Esophagus squamous epithelium (tissue), 5 donors: ENCODE data around the gene ATPAF1. TPM values are rescaled to one million over a fixed set of nuclear protein-coding genes. Genes with fewer than 3 reads are reported as not detected.

ENCODE experiments used
- DNase-seq: peaks from one replicate; lab custom pipeline; 2025; lab: John Stamatoyannopoulos, UW
- H3K27ac ChIP-seq, 4 donors: fragments of 200-600 bp; sonication (generic); one replicate each; pipeline ENCODE4 v1.5.1; 2016 to 2019; ENCODE audit warnings: mild to moderate bottlenecking in 1 of 4
- H3K27me3 ChIP-seq, 4 donors: fragments of 200-600 bp; sonication (generic); 1 replicate in 3 of 4; 2 replicates in 1 of 4; pipeline versions ENCODE4 v1.5.1 to v1.6.0; 2017 to 2021; ENCODE audit warnings: antibody characterized with exemption in 1 of 4
- H3K36me3 ChIP-seq, 3 donors: fragments of 200-600 bp; sonication (generic); one replicate each; pipeline ENCODE4 v1.5.1; 2016 to 2019
- H3K4me1 ChIP-seq, 3 donors: fragments of 200-600 bp; sonication (generic); one replicate each; pipeline ENCODE4 v1.5.1; 2017 to 2019
- H3K4me3 ChIP-seq, 4 donors: fragments of 200-600 bp; sonication (generic); 1 replicate in 3 of 4; 2 replicates in 1 of 4; pipeline ENCODE4 v1.5.1; 2016 to 2019; ENCODE audit warnings: mild to moderate bottlenecking in 2 of 4, moderate library complexity in 1 of 4
- H3K9me3 ChIP-seq, 3 donors: fragments of 200-600 bp; sonication (generic); one replicate each; pipeline ENCODE4 v1.5.1; 2016 to 2019
- POLR2A ChIP-seq, 4 donors: fragments of 450-650 bp; IDR thresholded peaks; one replicate each; pipeline ENCODE4 v1.6.1; 2017; ENCODE audit warnings: antibody characterized with exemption in 4 of 4, mild to moderate bottlenecking in 4 of 4, moderate library complexity in 3 of 4
- whole genome bisulfite sequencing, 2 donors: methylation state at CpG; one replicate each; pipeline ENCODE4 v1.1.5; 2018; 5-methylcytosine and 5-hydroxymethylcytosine counted together
- intact Hi-C: fragments of 100-400 bp; cut with DNase I; formaldehyde crosslinking; loops from one replicate; pipeline ENCODE4 v1.15.0; 2022
- total RNA-seq, 4 donors: library from RNA; depleted of rRNA; stranded (reverse); fragments of >200 nt; gene quantifications; one replicate each; pipeline ENCODE4 v1.1.0, GENCODE V29; 2016
- TF ChIP-seq, protein P1 (sequence below), 6 experiments: fragments of 450-650 bp in 4 of 6; fragments of 200-600 bp in 2 of 6; sonication (generic) in 2 of 6; IDR thresholded peaks; one replicate each; pipeline ENCODE4 v1.5.1; 2016 to 2019; ENCODE audit warnings: antibody characterized with exemption in 6 of 6, mild to moderate bottlenecking in 4 of 6, moderate library complexity in 4 of 6
- donor health status: DM: yes; HTN: yes; CAD: no.

Gene ATPAF1
- total RNA-seq, 4 donors from 2014 or later: 25.7 to 39.1 (median 32.8) TPM

DNA sequence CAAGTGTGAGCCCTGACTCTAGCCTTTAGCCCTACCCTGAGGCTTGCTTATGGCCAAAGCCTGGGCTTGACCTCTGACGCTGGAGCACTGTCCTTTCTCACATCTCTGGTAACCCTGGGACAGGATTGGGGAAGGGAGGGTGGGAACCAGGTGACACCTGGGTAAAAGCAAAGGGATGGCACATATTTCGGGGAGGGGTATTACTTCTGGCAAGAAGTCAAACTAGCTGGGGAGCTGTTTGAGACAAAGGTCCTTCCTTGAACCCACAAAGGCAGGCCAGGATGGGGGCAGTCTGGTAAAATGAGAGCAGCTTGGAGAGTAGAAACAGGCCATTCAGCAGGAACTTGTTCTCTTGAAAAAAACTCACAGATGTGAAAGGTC lies 53.6 kb downstream of the ATPAF1 start:
- Histone ChIP-seq H3K27me3 (no peaks in the 10 kb centered on the region), H3K27ac (peak overlapping the region; percentile 83 to 98 (median 92)), H3K4me3 (peak overlapping the region in 2 of 4 donors; percentile 88 to 90), H3K36me3 (peaks cover 0 to 29% (median under 1%) of the 10 kb centered on the region in 3 donors), H3K4me1 (peaks cover 55 to 74% (median 64%) of the 10 kb centered on the region in 3 donors), H3K9me3 (no peaks in the 10 kb centered on the region)
- TF ChIP-seq POLR2A (IDR thresholded peaks at IDR 0.05): no peak
- TF ChIP-seq, protein P1, sequence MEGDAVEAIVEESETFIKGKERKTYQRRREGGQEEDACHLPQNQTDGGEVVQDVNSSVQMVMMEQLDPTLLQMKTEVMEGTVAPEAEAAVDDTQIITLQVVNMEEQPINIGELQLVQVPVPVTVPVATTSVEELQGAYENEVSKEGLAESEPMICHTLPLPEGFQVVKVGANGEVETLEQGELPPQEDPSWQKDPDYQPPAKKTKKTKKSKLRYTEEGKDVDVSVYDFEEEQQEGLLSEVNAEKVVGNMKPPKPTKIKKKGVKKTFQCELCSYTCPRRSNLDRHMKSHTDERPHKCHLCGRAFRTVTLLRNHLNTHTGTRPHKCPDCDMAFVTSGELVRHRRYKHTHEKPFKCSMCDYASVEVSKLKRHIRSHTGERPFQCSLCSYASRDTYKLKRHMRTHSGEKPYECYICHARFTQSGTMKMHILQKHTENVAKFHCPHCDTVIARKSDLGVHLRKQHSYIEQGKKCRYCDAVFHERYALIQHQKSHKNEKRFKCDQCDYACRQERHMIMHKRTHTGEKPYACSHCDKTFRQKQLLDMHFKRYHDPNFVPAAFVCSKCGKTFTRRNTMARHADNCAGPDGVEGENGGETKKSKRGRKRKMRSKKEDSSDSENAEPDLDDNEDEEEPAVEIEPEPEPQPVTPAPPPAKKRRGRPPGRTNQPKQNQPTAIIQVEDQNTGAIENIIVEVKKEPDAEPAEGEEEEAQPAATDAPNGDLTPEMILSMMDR (IDR thresholded peaks at IDR 0.05): no peak
- intact Hi-C loops: no loop called here
- WGBS, 2 donors: 75% methylated on average over 1 of the region's 2 CpGs; no CpG with 5 or more reads in 1 of the 2 donors
- DNase-seq: no peak

DNA sequence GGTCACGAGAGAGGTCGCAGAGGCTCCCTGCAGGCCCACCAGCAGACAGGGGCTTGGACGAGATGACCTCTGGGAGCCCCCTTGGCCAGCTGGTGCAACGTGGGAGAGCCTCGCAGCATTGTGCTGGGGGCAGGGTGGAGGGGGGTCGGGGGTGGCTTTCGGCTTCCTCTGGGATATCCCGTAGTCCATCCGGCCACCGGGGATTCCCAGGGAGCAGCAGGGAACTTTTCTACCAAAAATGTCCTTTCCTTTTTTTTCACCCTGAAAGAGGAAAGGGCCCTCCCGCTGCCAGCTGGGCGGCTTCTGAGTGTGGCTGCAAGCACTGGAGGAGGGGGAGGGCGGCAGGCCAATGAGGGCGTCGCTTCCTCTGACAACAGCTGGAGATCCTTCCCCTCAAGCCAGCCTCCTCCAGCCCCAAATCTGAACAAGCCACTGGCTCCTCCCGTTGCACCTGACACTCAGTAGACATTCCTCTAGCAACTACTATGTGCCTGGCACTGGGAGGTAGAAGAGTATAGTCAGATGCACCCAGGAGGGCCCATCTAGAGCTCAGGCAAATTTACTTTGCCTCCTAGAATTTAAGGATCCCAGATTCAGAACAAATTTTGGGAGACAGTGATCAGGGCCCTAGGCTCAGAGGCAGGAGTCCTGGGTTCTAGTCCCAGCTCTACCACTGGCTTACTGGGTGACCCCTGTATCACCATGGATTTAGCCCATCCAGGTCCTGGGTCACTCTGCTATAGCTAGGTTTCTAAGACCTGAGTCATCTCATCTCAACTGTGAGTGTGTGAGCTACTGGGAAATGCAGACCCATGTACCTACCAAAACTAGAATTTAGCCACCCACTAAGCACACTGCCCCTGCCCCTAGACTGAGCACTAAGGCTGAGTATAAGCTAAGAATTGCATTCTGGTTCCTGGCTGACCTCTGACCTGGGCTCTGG lies 54.2 kb downstream of the ATPAF1 start:
- DNase-seq: peak; percentile 31
- peaks cover 6 to 35% (median 7%) of the 10 kb centered on the region in 3 donors for H3K36me3 ChIP-seq
- intact Hi-C loops: no loop called here
- H3K4me3 ChIP-seq: peak overlapping the region in 3 of 4 donors; percentile 33 to 88 (median 39)
- peaks cover 55 to 74% (median 64%) of the 10 kb centered on the region in 3 donors for H3K4me1 ChIP-seq
- no peaks in the 10 kb centered on the region for H3K27me3 ChIP-seq
- WGBS, 2 donors: 10% methylated on average over 6 of the region's 16 CpGs; no CpG with 5 or more reads in 1 of the 2 donors
- H3K27ac ChIP-seq: peak overlapping the region; percentile 83 to 98 (median 92)
- H3K9me3 ChIP-seq: no peaks in the 10 kb centered on the region
- TF ChIP-seq POLR2A (IDR thresholded peaks at IDR 0.05): peak in 1 of 4 donors; percentile 34
- TF ChIP-seq, protein P1 (IDR thresholded peaks at IDR 0.05): no peak

DNA sequence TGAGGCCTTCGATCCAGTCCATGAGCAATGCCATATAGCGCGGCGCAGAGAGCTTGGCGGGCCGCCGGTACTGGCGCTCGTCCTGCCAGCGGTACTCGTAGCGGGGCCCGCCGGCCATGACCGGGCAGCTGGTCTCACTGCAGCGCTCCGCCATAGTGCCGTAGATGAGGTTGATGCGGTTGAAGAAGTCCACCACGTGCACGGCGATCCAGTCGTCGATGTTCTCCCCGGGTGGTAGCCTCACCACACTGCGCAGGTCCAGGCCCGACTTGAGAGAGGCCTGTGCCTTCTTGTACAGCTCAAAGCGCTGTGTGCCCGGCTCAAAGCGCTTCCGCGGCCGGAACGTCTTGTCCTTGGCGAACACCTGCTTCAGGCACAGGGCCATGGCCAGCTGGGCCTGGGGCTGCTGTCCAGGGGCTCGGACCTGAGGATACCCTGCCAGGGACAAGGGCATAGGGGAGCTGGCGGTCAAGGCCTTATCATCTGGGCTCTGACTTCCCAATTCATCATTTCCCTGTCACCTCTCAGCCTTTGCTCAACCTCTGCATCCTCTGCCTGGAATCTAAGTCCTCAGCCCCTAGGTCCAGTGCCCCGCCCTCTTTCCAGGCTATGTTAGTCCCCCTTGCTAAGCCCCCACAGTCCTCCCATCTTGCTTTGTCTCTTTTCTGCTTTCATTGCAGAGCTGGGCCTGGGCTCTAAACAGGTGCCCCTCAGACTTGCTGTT lies 55.1 kb downstream of the ATPAF1 start:
- peak overlapping the region in 3 of 4 donors; percentile 33 to 88 (median 39) for H3K4me3 ChIP-seq
- peak overlapping the region; percentile 83 to 98 (median 92) for H3K27ac ChIP-seq
- TF ChIP-seq, protein P1 (IDR thresholded peaks at IDR 0.05): no peak
- TF ChIP-seq POLR2A (IDR thresholded peaks at IDR 0.05): no peak
- intact Hi-C loops: no loop called here
- no peaks in the 10 kb centered on the region for H3K27me3 ChIP-seq
- WGBS, 2 donors: 60 to 66% methylated on average over 1 to 9 of the region's 38 CpGs
- no peak for DNase-seq
- no peaks in the 10 kb centered on the region for H3K9me3 ChIP-seq
- H3K4me1 ChIP-seq: peaks cover 55 to 74% (median 64%) of the 10 kb centered on the region in 3 donors
- H3K36me3 ChIP-seq: peaks cover 12 to 44% (median 12%) of the 10 kb centered on the region in 3 donors

GRCh38 chr1:46611691-46612221 lies 56.4 kb downstream of the ATPAF1 start:
- no peak for DNase-seq
- intact Hi-C loops: no loop called here
- peak overlapping the region in 2 of 4 donors; percentile 23 to 30 for H3K4me3 ChIP-seq
- H3K27ac ChIP-seq: peak overlapping the region; percentile 81 to 98 (median 92)
- TF ChIP-seq POLR2A (IDR thresholded peaks at IDR 0.05): no peak
- TF ChIP-seq, protein P1 (IDR thresholded peaks at IDR 0.05): no peak
- no peaks in the 10 kb centered on the region for H3K9me3 ChIP-seq
- 72% methylated on average over 2 of the region's 7 CpGs; no CpG with 5 or more reads in 1 of the 2 donors for WGBS, 2 donors
- no peaks in the 10 kb centered on the region for H3K27me3 ChIP-seq
- peaks cover 12 to 51% (median 15%) of the 10 kb centered on the region in 3 donors for H3K36me3 ChIP-seq
- peaks cover 50 to 79% (median 59%) of the 10 kb centered on the region in 3 donors for H3K4me1 ChIP-seq
